ENCODE measurements around the gene PANX2. TPM values are rescaled to one million over a fixed set of nuclear protein-coding genes. Genes with fewer than 3 reads are reported as not detected.

PANX2 gene
- total and polyA plus RNA-seq, 2 of the 13 experiments (the other 11 are each of a cell fraction or from before 2014, with no cell fraction given): 0.15 to 1.1 TPM

- TF ChIP-seq, protein P1, sequence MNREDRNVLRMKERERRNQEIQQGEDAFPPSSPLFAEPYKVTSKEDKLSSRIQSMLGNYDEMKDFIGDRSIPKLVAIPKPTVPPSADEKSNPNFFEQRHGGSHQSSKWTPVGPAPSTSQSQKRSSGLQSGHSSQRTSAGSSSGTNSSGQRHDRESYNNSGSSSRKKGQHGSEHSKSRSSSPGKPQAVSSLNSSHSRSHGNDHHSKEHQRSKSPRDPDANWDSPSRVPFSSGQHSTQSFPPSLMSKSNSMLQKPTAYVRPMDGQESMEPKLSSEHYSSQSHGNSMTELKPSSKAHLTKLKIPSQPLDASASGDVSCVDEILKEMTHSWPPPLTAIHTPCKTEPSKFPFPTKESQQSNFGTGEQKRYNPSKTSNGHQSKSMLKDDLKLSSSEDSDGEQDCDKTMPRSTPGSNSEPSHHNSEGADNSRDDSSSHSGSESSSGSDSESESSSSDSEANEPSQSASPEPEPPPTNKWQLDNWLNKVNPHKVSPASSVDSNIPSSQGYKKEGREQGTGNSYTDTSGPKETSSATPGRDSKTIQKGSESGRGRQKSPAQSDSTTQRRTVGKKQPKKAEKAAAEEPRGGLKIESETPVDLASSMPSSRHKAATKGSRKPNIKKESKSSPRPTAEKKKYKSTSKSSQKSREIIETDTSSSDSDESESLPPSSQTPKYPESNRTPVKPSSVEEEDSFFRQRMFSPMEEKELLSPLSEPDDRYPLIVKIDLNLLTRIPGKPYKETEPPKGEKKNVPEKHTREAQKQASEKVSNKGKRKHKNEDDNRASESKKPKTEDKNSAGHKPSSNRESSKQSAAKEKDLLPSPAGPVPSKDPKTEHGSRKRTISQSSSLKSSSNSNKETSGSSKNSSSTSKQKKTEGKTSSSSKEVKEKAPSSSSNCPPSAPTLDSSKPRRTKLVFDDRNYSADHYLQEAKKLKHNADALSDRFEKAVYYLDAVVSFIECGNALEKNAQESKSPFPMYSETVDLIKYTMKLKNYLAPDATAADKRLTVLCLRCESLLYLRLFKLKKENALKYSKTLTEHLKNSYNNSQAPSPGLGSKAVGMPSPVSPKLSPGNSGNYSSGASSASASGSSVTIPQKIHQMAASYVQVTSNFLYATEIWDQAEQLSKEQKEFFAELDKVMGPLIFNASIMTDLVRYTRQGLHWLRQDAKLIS (CRISPR knock-in tag; IDR thresholded peaks at IDR 0.05): no peak
- TF ChIP-seq ETV5 (CRISPR knock-in tag; IDR thresholded peaks at IDR 0.05; ENCODE audit: borderline replicate concordance): no peak
- no peak for TF ChIP-seq CAMTA2 (CRISPR knock-in tag; IDR thresholded peaks at IDR 0.05; ENCODE audit: borderline replicate concordance)
- no peak for TF ChIP-seq MLLT10 (CRISPR knock-in tag; IDR thresholded peaks at IDR 0.05)
- TF ChIP-seq MXI1 (IDR thresholded peaks at IDR 0.05; ENCODE audit: borderline replicate concordance, low read depth, low read length): 0 out of 3 replicates have a peak, but pooled peaks have one; percentile 32
- no peak for TF ChIP-seq SATB2 (CRISPR knock-in tag; IDR thresholded peaks at IDR 0.05)
- TF ChIP-seq TAF15 (IDR thresholded peaks at IDR 0.05; ENCODE audit: low read depth, low read length, poor library complexity, severe bottlenecking): no peak
- TF ChIP-seq JDP2 (CRISPR knock-in tag; IDR thresholded peaks at IDR 0.05; ENCODE audit: borderline replicate concordance): no peak
- no peak for TF ChIP-seq SSRP1 (CRISPR knock-in tag; IDR thresholded peaks at IDR 0.05)
- no peak for TF ChIP-seq REPIN1 (CRISPR knock-in tag; IDR thresholded peaks at IDR 0.05; ENCODE audit: borderline replicate concordance, low read depth)
- TF ChIP-seq ZNF317 (CRISPR knock-in tag; IDR thresholded peaks at IDR 0.05): no peak
- TF ChIP-seq, protein P2, sequence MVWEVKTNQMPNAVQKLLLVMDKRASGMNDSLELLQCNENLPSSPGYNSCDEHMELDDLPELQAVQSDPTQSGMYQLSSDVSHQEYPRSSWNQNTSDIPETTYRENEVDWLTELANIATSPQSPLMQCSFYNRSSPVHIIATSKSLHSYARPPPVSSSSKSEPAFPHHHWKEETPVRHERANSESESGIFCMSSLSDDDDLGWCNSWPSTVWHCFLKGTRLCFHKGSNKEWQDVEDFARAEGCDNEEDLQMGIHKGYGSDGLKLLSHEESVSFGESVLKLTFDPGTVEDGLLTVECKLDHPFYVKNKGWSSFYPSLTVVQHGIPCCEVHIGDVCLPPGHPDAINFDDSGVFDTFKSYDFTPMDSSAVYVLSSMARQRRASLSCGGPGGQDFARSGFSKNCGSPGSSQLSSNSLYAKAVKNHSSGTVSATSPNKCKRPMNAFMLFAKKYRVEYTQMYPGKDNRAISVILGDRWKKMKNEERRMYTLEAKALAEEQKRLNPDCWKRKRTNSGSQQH (CRISPR knock-in tag; IDR thresholded peaks at IDR 0.05; ENCODE audit: low read depth): 0 out of 2 replicates have a peak, but pooled peaks have one; percentile 43
- no peak for TF ChIP-seq ATAD3A (CRISPR knock-in tag; IDR thresholded peaks at IDR 0.05)
- TF ChIP-seq, protein P3, sequence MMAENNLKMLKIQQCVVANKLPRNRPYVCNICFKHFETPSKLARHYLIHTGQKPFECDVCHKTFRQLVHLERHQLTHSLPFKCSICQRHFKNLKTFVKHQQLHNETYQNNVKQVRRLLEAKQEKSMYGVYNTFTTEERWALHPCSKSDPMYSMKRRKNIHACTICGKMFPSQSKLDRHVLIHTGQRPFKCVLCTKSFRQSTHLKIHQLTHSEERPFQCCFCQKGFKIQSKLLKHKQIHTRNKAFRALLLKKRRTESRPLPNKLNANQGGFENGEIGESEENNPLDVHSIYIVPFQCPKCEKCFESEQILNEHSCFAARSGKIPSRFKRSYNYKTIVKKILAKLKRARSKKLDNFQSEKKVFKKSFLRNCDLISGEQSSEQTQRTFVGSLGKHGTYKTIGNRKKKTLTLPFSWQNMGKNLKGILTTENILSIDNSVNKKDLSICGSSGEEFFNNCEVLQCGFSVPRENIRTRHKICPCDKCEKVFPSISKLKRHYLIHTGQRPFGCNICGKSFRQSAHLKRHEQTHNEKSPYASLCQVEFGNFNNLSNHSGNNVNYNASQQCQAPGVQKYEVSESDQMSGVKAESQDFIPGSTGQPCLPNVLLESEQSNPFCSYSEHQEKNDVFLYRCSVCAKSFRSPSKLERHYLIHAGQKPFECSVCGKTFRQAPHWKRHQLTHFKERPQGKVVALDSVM (CRISPR knock-in tag; IDR thresholded peaks at IDR 0.05): no peak
- TF ChIP-seq CC2D1A (CRISPR knock-in tag; IDR thresholded peaks at IDR 0.05): no peak
- no peak for TF ChIP-seq ZNF460 (CRISPR knock-in tag; IDR thresholded peaks at IDR 0.05; ENCODE audit: borderline replicate concordance)
- TF ChIP-seq DMAP1 (CRISPR knock-in tag; IDR thresholded peaks at IDR 0.05): no peak
- TF ChIP-seq ZNF772 (CRISPR knock-in tag; IDR thresholded peaks at IDR 0.05): no peak; the same call in 1 of the 2 replicates
- no peak for TF ChIP-seq ZFP36L1 (CRISPR knock-in tag; IDR thresholded peaks at IDR 0.05)
- no peak for TF ChIP-seq FOXK2 (IDR thresholded peaks at IDR 0.05)
- no peak for TF ChIP-seq MBD4 (IDR thresholded peaks at IDR 0.05; ENCODE audit: borderline replicate concordance, low read length)
- TF ChIP-seq CCDC6 (CRISPR knock-in tag; IDR thresholded peaks at IDR 0.05): no peak
- no peak for TF ChIP-seq HDAC6 (IDR thresholded peaks at IDR 0.05; ENCODE audit: low read depth, low read length)
Observed at GRCh38 chr22:50200461-50201190, 30.1 kb downstream of the PANX2 start, which contains the start of gene SELENOO (continued).

All from HepG2 (cell line).